GM19324 (cell line): ENCODE results near the gene CCDC102A.
A peak's percentile ranks its signal among the peaks of the same experiment; 100 is the strongest.
"Not testable (repeated sequence)": the region's sequence is repeated elsewhere in the genome, so short reads cannot be mapped to it uniquely, and the experiment has no call there.

Experiments used
- ATAC-seq: cut with Tn5 transposase; IDR thresholded peaks from one replicate; pipeline ENCODE4 v1.9.1; 2021; ENCODE audit warnings: mild to moderate bottlenecking, moderate library complexity; ENCODE audit not compliant: unreplicated experiment, low FRiP score

Gene CCDC102A

GRCh38 chr16:57566436-57566835 lies 30.1 kb upstream of the CCDC102A start:
- no peak for ATAC-seq

GRCh38 chr16:57565461-57565860 lies 29.1 kb upstream of the CCDC102A start:
- ATAC-seq = no peak

GRCh38 chr16:57564571-57565270 lies 28.4 kb upstream of the CCDC102A start:
- no peak for ATAC-seq

GRCh38 chr16:57563761-57564160 lies 27.4 kb upstream of the CCDC102A start:
- no peak for ATAC-seq

- ATAC-seq = no peak
Observed at GRCh38 chr16:57563487-57563750, 27.0 kb upstream of the CCDC102A start.

- ATAC-seq = no peak
Observed at GRCh38 chr16:57562669-57563486, 26.5 kb upstream of the CCDC102A start.

GRCh38 chr16:57562066-57562465 lies 25.7 kb upstream of the CCDC102A start:
- ATAC-seq = no peak

GRCh38 chr16:57559072-57559790 lies 22.9 kb upstream of the CCDC102A start:
- ATAC-seq = no peak

- ATAC-seq = no peak
Observed at GRCh38 chr16:57556941-57557541, 20.7 kb upstream of the CCDC102A start.

- ATAC-seq = no peak
Observed at GRCh38 chr16:57555831-57556230, 19.5 kb upstream of the CCDC102A start.

- ATAC-seq = no peak
Observed at GRCh38 chr16:57551057-57551456, 14.7 kb upstream of the CCDC102A start.

- no peak for ATAC-seq
Observed at GRCh38 chr16:57549730-57550129, 13.4 kb upstream of the CCDC102A start.

- ATAC-seq = no peak
Observed at GRCh38 chr16:57548408-57548807, 12.0 kb upstream of the CCDC102A start.

- ATAC-seq = not testable (repeated sequence)
Observed at GRCh38 chr16:57547524-57547923, 11.2 kb upstream of the CCDC102A start.

GRCh38 chr16:57544124-57544653 lies 7.8 kb upstream of the CCDC102A start:
- ATAC-seq = peak; percentile 71

GRCh38 chr16:57541754-57542435 lies 5.5 kb upstream of the CCDC102A start:
- ATAC-seq = no peak

- ATAC-seq = no peak
Observed at GRCh38 chr16:57540906-57541753, 4.8 kb upstream of the CCDC102A start.

GRCh38 chr16:57540387-57540786 lies 4.0 kb upstream of the CCDC102A start:
- no peak for ATAC-seq

GRCh38 chr16:57539072-57539796 lies 2.9 kb upstream of the CCDC102A start:
- ATAC-seq = peak; percentile 27
